Measurements from ENCODE around the gene PTPN9.
A peak's percentile ranks its signal among the peaks of the same experiment; 100 is the strongest.
"Not testable (repeated sequence)": the region's sequence is repeated elsewhere in the genome, so short reads cannot be mapped to it uniquely, and the experiment has no call there.

Gene PTPN9

DNA sequence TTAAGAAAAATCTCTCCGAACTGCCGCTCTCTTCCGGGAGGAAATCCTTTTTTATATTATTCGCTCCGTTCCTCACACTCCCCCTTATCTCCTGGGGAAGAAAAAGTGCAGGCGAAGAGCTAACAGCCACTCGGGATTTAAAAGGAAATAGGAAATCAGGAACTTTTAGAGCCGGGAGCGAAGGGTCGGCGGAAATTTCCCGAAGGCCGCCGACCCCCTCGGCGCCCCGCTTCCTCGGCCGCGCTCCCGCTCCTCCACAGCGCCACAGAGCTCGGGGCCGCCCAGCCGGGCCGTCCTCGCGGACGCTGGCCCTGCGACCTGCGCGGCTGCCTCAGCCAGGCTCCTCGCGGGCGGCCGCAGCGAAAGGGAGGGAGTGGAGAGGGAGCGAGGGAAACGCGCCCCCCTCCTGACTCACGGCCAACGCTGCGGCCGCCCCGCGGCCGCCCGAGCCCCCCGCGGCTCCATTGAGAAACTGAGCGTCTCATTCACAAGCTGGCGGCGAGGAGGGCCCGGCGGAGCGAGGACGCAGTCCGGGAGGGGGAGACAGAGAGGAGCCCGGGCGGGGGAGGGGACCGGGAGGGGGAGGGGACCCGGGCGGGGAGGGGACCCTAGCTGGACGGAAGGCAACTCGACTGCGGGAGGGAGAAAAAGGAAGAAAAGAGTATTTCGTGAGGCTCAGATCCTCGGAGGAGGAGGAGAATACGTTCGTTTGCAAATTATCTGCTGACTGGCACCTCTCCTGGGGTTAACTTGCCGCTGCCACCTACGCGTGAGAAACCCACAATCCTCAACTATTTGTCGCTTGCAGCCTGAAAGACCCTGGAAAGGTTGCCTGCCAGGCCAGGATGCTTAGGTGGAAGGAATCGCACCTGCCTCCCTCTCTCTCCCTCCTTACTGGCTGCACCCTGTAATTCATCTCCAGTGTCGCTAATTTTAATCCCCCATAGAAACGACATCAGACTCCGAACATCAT, at the start of gene PTPN9:
Gene PTPN9 (minus strand): TSS at position 368 of the 973 bp plus-strand sequence. CDS start 539 bp downstream, outside the sequence.
- DNase-seq (ENCODE audit: low spot score), result peak; percentile 60

- peak; percentile 85 for DNase-seq (ENCODE audit: low spot score)
Measured at GRCh38 chr15:75625542-75626347, 46.6 kb upstream of the PTPN9 start, which contains the start of gene SNUPN. TSS of gene SNUPN (minus strand) at chr15:75625725. CDS start at chr15:75621051, 4,674 bp downstream.

DNA sequence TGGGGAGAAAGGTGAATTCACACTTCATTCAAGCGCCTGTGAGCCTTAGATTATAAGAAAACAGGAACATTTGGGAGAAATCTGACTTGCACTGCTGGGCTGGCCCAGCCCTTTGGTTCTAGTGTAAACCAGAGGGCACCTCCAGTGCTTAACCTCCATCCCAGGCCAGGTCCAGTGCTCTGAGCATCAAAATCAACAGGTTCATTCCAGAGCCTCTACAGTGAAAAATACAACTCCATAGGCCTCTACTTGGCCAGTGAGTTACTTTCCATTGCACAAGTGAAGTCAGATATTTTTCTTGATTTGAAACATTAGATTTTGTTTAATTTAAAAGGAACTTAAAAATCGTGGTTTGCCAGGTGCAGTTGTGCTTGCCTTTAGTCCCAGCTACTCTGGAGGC, 43.4 kb upstream of the PTPN9 start:
- no peak for DNase-seq (ENCODE audit: low spot score)

DNA sequence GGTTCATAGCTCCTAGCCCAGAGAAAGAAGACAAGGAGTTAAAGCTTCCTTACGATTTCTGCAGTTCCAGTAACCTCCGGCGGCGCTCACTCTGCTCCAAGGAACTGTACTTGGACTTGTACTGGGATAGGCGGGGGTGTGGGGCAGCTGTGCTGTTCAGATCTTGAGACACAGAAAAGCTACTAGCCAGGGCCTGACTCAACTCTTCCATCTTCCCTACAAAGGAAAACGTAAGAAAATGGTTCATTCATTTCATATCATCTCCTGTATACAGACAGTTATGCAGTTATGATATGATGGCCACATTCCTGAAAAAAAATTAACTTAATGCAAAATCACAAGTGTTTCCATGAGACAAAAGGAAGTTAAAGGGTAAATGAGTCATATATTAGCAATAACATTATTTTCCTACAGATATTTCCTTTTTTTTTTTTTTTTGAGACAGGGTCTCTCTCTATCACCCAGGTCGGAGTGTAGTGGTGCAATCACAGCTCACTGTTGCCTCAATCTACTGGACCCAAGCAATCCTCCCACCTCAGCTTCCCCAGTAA, 41.8 kb upstream of the PTPN9 start:
- peak; percentile 72 for DNase-seq (ENCODE audit: low spot score)

GRCh38 chr15:75620058-75620820, 41.1 kb upstream of the PTPN9 start:
- no peak for DNase-seq (ENCODE audit: low spot score)

DNA sequence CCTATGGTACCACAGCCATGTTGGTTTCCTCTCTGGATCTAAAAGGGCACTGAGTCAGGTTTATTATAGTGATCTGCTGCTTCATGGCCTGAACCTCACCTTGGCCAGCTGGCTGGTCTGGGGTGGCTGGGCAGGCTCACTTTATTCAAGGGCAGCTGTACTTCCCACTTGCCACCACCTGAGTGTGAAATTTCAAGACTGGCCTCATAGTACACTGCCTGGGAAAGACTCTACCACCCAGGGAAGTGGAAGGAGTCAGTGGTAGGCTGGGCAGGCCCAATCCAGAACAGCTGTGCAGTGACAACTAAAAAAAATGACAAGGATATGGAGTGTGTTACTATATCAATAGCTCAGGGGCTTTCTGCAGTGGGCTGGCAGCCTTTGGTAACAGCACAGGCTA, 37.7 kb upstream of the PTPN9 start:
- no peak for DNase-seq (ENCODE audit: low spot score)

DNA sequence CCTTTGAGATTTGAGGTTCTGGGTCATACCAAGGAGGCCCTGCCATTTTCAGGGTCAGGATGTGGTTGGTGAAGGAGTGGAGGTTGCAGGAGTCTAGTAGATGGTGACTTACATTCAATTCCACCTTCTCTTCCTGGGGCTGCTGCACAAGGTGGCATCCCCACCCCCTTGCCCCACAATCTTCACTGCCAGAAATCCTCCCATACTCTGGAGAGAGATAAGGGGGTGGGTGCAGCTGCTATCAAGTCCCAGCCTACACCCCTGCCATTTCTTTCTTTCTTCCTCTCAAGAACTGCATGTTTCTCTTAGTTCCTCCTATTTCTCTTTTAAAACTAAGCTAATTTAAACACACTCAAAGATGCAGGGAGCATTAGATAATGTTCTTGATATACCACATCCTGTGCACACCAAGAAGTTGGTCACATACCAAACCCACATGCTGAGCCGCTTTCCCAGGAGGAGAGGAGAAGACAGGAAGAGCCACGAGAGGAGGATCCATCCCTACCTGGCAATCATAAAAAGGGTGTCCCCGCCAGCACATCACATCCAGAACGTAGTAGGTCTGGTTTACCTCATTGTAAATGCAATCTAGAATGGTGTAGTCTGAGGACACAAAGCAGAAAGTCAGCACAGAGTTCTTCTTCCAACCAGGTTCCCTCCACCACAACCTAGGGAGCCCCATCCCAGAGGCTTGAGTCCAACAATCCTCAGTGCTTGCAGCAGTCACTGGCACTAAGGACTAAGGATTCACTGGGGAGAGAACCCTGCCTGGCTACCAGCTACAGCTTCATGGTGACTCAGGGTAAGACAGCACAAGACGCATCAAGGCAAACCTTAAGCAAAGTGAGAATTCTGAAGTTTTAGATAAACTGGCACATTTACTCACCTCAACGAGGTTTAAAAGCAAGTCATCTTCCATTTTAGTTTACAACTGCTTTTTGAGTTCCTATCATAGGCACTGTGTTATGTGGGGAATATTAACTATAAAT, 27.9 kb upstream of the PTPN9 start:
- no peak for DNase-seq (ENCODE audit: low spot score)

DNA sequence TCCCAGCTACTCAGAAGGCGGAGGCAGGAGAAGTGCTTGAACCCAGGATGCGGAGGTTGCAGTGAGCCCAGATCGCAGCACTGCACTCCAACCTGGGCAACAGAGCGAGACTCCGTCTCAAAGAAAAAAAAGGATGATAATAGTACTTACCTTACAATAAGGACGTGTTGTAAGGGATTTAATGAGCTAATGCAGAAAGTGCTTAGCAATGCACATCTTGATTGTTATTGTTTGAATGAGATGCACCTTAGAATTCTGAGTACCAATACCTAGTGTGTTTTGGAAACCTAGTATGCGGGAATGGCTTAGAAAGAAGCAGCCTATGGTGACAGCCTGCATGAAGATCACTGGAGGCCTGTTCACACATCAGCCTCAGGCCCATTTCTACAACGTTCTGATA, 26.9 kb upstream of the PTPN9 start:
- no peak for DNase-seq (ENCODE audit: low spot score)

DNA sequence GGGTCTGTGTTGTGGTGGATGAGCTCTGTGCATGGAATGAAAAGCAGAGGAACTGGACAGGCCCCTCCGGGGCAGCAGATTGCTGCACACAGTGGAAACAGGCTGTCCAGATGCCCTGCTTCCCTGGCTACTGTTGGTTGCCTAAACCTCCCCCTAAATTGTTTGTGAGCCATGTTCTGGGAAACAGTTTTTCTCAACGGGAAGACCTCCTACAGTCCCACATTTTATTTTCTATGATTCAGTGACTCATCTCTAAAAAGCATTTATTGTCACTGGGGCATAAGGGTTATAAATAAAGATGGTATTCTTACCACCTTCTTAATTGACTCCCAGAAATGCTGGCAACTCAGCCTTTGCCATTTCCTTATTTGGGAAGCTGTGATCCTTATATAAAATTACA, 20.3 kb upstream of the PTPN9 start:
- DNase-seq (ENCODE audit: low spot score), result no peak

DNA sequence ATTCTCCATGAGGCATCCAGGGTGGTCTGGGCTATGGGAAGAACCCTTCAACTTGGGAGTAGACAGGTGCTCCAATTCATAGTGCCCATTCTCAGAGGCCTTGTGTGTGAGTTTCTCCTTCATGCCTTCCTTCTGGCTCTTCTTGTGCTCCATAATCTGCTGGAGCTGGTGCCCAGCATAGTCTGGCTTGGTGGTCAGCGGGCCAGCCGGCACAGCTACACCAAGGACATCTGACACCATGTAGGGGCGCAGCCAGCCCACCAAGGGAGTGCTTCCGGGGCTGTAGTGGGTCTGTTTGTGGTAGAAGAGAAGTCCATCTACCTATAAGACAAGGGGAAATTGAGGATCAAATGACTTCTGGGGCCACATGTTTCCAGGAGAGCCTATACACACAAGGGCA, 19.2 kb upstream of the PTPN9 start:
- no peak for DNase-seq (ENCODE audit: low spot score)

DNA sequence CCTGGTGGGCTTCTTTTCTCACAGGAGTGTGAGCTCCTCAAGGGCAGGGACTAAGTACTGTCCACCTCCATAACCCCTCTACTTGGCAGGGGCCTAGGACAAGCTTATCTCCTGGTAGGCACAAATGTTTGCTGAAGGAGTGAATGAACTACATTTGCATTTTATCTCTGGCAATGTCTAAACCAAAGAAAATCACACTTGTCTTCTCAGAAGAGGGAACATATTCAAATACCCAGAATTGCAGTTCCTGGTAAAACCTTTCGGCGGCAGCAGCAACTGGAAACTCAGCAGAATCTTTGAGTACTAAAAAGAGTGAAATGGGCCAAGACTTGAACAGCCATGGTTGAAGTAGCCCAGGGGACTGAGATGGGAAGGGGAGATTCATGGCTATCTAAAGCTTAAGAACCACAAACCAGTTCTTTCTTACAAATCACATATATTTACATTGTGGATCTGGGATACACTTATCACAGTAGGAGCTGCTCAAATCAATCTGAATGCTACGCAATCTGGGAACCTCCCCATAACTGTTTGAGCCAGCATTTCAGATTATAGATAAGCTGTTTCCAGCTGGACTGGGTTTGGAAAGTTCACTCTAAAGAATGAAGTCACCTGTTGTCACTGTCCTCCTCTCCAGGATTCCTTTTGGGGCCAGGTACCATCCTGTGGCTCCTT, 18.7 kb upstream of the PTPN9 start:
- no peak for DNase-seq (ENCODE audit: low spot score)

GRCh38 chr15:75596703-75597345, 17.7 kb upstream of the PTPN9 start:
- no peak for DNase-seq (ENCODE audit: low spot score)

GRCh38 chr15:75594276-75594675, 15.2 kb upstream of the PTPN9 start:
- DNase-seq (ENCODE audit: low spot score), result no peak

DNA sequence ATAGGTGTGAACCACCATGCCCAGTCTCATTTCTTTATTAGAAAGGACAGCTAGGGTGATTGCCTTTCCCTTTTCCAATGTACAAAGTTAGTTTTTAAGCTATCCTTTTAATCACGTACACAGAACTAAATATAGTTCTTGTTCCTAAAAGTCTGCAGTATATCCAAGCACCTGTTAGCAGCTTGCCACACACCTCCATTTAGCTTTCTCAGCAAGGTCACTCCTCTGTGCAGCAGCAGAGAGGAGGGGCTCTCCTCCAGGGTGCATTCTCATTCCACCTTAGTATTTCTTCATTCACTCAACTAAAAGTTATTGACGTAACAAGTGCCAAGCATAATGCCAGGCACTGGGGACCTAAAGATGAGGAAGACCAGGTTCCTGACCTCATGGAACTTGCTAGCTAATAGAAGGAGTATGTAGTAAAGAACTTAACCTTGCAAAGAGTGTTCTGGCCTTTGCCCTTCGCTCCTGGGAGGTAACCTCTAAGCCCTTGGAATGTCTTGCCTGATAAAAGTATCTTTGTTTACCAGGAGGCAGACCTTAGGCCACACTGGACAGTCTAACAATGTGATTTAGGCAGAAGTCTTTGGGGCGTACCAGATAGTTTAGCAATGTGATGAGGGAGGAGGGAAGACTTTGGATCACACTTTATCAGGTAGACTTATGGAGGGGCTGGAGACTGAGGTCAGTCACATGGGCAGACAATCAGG, 12.7 kb upstream of the PTPN9 start:
- no peak for DNase-seq (ENCODE audit: low spot score)

DNA sequence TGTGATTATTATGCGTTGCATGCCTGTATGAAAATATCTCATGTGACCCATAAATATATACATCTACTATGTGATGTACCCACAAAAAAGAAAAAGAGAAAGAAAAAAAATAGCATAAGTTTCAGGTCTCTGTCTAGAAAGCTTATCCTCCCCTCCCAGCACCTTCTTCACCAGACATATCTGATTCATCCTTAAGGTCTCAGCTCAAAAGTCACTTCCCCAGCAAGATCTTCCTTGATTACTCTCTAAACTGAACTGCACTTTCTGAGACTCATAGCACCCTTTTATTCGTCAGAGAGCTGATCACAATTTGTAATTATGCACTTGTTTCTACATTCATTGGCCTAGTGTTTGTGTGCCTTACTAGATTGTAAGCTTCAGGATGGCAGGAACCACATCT, 11.1 kb upstream of the PTPN9 start:
- no peak for DNase-seq (ENCODE audit: low spot score)

- no peak for DNase-seq (ENCODE audit: low spot score)
Measured at GRCh38 chr15:75589071-75589470, 10.0 kb upstream of the PTPN9 start.

GRCh38 chr15:75586422-75586821, 7.3 kb upstream of the PTPN9 start:
- DNase-seq (ENCODE audit: low spot score), result not testable (repeated sequence)

DNA sequence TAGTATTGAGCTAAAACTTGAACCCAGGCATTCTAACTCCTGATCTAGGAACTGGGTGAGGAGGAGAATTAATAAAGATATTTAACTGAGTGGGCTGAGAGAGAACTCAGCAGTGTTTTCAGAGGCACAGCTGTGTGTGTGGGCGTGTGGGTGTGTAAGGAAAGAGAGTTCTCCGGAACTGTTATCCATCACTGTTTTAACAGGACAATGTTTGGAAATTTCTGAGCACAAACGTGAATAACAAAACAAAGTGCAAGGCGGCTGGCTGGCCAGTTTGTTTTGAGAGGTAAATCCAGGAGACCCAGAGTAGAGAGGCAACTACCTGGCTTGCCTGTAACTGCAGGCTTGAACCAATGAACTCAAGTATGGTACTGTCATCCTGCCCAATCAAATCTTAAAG, 5.0 kb upstream of the PTPN9 start:
- no peak for DNase-seq (ENCODE audit: low spot score)

GRCh38 chr15:75583701-75584100, 4.6 kb upstream of the PTPN9 start:
- DNase-seq (ENCODE audit: low spot score), result no peak
